HepG2 (cell line): ENCODE measurements around the gene CBX6. TPM values are rescaled to one million over a fixed set of nuclear protein-coding genes. Genes with fewer than 3 reads are reported as not detected.

Experiments used
- ATAC-seq: fragments of 200-7000 bp; cut with Tn5 transposase; 3 replicates; pipeline ENCODE4 v1.9.1; 2020; ENCODE audit warnings: mild to moderate bottlenecking, moderate library complexity
- BruUV-seq: library from RNA; stranded (reverse); fragments of 400-500 nt; replicated peaks from 2 replicates; lab custom pipeline; 2021; lab: Mats Ljungman, UMichigan
- CTCF ChIA-PET: fragments of 300-600 bp; formaldehyde crosslinking; extraction: SDS; loops from one replicate; lab custom pipeline; 2021; ENCODE audit warnings: low total read pairs, inconsistent platforms, low intra/inter-chr PET ratio; lab: Yijun Ruan, JAX
- POLR2A ChIA-PET: fragments of 350-600 bp; sonication (Branson Sonifier 250); formaldehyde crosslinking; loops from one replicate; lab custom pipeline; 2020; ENCODE audit warnings: antibody characterized with exemption, inconsistent platforms; lab: Yijun Ruan, JAX
- DNase-seq: peaks from one replicate; pipeline ENCODE4 v3.0.0-alpha.2; 2015; ENCODE audit warnings: low spot score
- FAIRE-seq: peaks from 3 replicates; lab custom pipeline; 2011; peaks lifted over from hg19 to GRCh38; lab: Jason Lieb, UNC
- H2AFZ ChIP-seq: one replicate; pipeline ENCODE4 v1.6.1; 2011; ENCODE audit warnings: low read length, inconsistent platforms
- H3K27ac ChIP-seq: fragments of 300-600 bp; 3 replicates; pipeline ENCODE4 v1.8.0; 2011; ENCODE audit warnings: mixed run types, mild to moderate bottlenecking, mixed read lengths, low read length, inconsistent platforms; ENCODE audit not compliant: insufficient read depth; ENCODE audit errors: extremely low read length
- H3K27me3 ChIP-seq, 2 experiments: fragments of 200-600 bp in 1 of 2; 2 replicates in 1 of 2; 3 replicates in 1 of 2; pipeline versions ENCODE4 v1.6.0 to v1.8.0; 2011; ENCODE audit warnings: low read length in 2 of 2, mild to moderate bottlenecking in 2 of 2, moderate library complexity in 2 of 2, inconsistent platforms in 1 of 2; ENCODE audit not compliant: insufficient read depth in 2 of 2, control insufficient read depth in 1 of 2
- H3K36me3 ChIP-seq, 2 experiments: fragments of 200-600 bp in 1 of 2; replicated peaks in 1 of 2; 2 replicates in 1 of 2; 3 replicates in 1 of 2; pipeline versions ENCODE4 v1.5.1 to v1.8.0; 2011; ENCODE audit warnings: low read length in 2 of 2, inconsistent platforms in 1 of 2; ENCODE audit not compliant: insufficient read depth in 2 of 2, control insufficient read depth in 1 of 2
- H3K4me1 ChIP-seq: 2 replicates; pipeline ENCODE4 v1.5.1; 2012; ENCODE audit warnings: low read length, inconsistent platforms; ENCODE audit not compliant: insufficient read depth
- H3K4me2 ChIP-seq: 2 replicates; pipeline ENCODE4 v1.6.0; 2011; ENCODE audit warnings: low read depth, low read length, inconsistent platforms
- H3K4me3 ChIP-seq, 3 experiments: fragments of 200-600 bp in 1 of 3; sonication (generic), shearing (Covaris generic) in 1 of 3; replicated peaks in 1 of 3; 2 replicates each; pipeline ENCODE4 v1.5.1; 2011 to 2016; ENCODE audit warnings: low read length in 3 of 3, inconsistent platforms in 2 of 3, low read depth in 2 of 3, mild to moderate bottlenecking in 2 of 3, control low read depth in 1 of 3, mixed read lengths in 1 of 3; ENCODE audit not compliant: insufficient read depth in 1 of 3
- H3K79me2 ChIP-seq: one replicate; pipeline ENCODE4 v1.6.1; 2011; ENCODE audit warnings: low read length, inconsistent platforms; ENCODE audit not compliant: insufficient read depth
- H3K9ac ChIP-seq: 2 replicates; pipeline ENCODE4 v1.6.0; 2011; ENCODE audit warnings: mild to moderate bottlenecking, low read depth, low read length, inconsistent platforms; ENCODE audit not compliant: insufficient read depth
- H3K9me3 ChIP-seq: 2 replicates; pipeline ENCODE4 v1.5.1; 2012; ENCODE audit warnings: mild to moderate bottlenecking, low read length
- H4K20me1 ChIP-seq: 2 replicates; pipeline ENCODE4 v1.6.0; 2011; ENCODE audit warnings: inconsistent platforms, mild to moderate bottlenecking, low read length, moderate library complexity; ENCODE audit not compliant: insufficient read depth
- IKZF5 ChIP-seq: IDR thresholded peaks from 2 replicates; pipeline ENCODE4 v1.6.1; 2018; ENCODE audit warnings: missing genetic modification reagents, mild to moderate bottlenecking, missing compliant biosample characterization
- MAZ ChIP-seq, 2 experiments: sonication (generic) in 1 of 2; formaldehyde crosslinking in 1 of 2; IDR thresholded peaks; 2 replicates each; pipeline versions ENCODE4 v1.5.0 to v1.6.1; 2012 to 2020; ENCODE audit warnings: low read depth in 2 of 2, mild to moderate bottlenecking in 2 of 2, borderline replicate concordance in 1 of 2, improper control_type of control experiment in 1 of 2, low read length in 1 of 2, missing genetic modification reagents in 1 of 2, moderate library complexity in 1 of 2
- MED8 ChIP-seq: sonication (generic); formaldehyde crosslinking; IDR thresholded peaks from 2 replicates; pipeline ENCODE4 v1.8.1; 2023; ENCODE audit warnings: mild to moderate bottlenecking, missing genetic modification reagents; ENCODE audit not compliant: insufficient replicate concordance
- MEF2D ChIP-seq: sonication (generic); formaldehyde crosslinking; IDR thresholded peaks from 2 replicates; pipeline ENCODE4 v1.5.1; 2020; ENCODE audit warnings: mild to moderate bottlenecking, missing genetic modification reagents
- PCBP1 ChIP-seq: fragments of 200-400 bp; formaldehyde crosslinking; IDR thresholded peaks from 2 replicates; pipeline ENCODE4 v1.6.1; 2017; ENCODE audit warnings: mild to moderate bottlenecking, low read depth, low read length, borderline replicate concordance
- PHF21A ChIP-seq: sonication (generic); formaldehyde crosslinking; IDR thresholded peaks from 2 replicates; pipeline ENCODE4 v1.5.0; 2020; ENCODE audit warnings: mild to moderate bottlenecking, missing genetic modification reagents
- PPARG ChIP-seq: conservative IDR thresholded peaks from 2 replicates; pipeline ENCODE4 v1.6.1; 2016; ENCODE audit warnings: missing biosample characterization, missing genetic modification reagents
- SETDB1 ChIP-seq: sonication (generic); formaldehyde crosslinking; IDR thresholded peaks from 2 replicates; pipeline ENCODE4 v1.5.1; 2020; ENCODE audit warnings: missing genetic modification reagents, mild to moderate bottlenecking, borderline replicate concordance
- ZKSCAN1 ChIP-seq: fragments of 150-350 bp; IDR thresholded peaks from 2 replicates; pipeline ENCODE4 v1.6.1; 2014; ENCODE audit warnings: low read length
- ZNF549 ChIP-seq: sonication (generic); formaldehyde crosslinking; IDR thresholded peaks from 2 replicates; pipeline ENCODE4 v1.5.0; 2020; ENCODE audit warnings: missing genetic modification reagents
- ZNF607 ChIP-seq: sonication (generic); formaldehyde crosslinking; IDR thresholded peaks from 2 replicates; pipeline ENCODE4 v1.5.1; 2020; ENCODE audit warnings: missing genetic modification reagents, mild to moderate bottlenecking, borderline replicate concordance
- WGBS: methylation state at CpG from one replicate; pipeline ENCODE4 v1.1.6; 2017; ENCODE audit warnings: low lambda C conversion rate; 5-methylcytosine and 5-hydroxymethylcytosine counted together
- in situ Hi-C: cut with HindIII; loops from 2 replicates; pipeline ENCODE4 v1.10.0; 2017; ENCODE audit warnings: low pct_unique_long_range_greater_than_20kb; ENCODE audit not compliant: extremely low pct_ligation_motif_present
- intact Hi-C: fragments of 100-400 bp; cut with micrococcal nuclease; formaldehyde crosslinking; loops from one replicate; pipeline ENCODE4 v1.10.0; 2022; ENCODE audit not compliant: unreplicated experiment
- polyA plus RNA-seq, 8 experiments: library from polyadenylated mRNA; depleted of rRNA in 3 of 8; stranded (reverse) in 7 of 8; unstranded in 1 of 8; fragments of >200 nt; fragmentation: Illumina TruSeq in 4 of 8; extraction: Trizol in 4 of 8; gene quantifications; 2 replicates each; pipeline versions ENCODE4 v1.2.1 to v1.2.3, GENCODE V29; 2011 to 2016; ENCODE audit warnings: low read depth in 4 of 8, missing spikeins in 1 of 8, mixed read lengths in 1 of 8; ENCODE audit not compliant: insufficient read depth in 1 of 8
- total RNA-seq, 5 experiments: library from RNA; depleted of rRNA; stranded (reverse); fragments of >200 nt; fragmentation: Illumina TruSeq; extraction: Trizol; gene quantifications; 2 replicates each; pipeline ENCODE4 v1.2.3, GENCODE V29; 2016; ENCODE audit warnings: low read depth in 1 of 5
- TF ChIP-seq, protein P1 (sequence below): sonication (generic); formaldehyde crosslinking; IDR thresholded peaks from 2 replicates; pipeline ENCODE4 v1.5.0; 2020; ENCODE audit warnings: missing genetic modification reagents
- TF ChIP-seq, protein P2 (sequence below): sonication (generic); formaldehyde crosslinking; IDR thresholded peaks from 2 replicates; pipeline ENCODE4 v1.8.0; 2022; ENCODE audit warnings: missing genetic modification reagents, mild to moderate bottlenecking, moderate library complexity, borderline replicate concordance

The CBX6 gene
- total and polyA plus RNA-seq, 2 of the 13 experiments (the other 11 are each of a cell fraction or from before 2014, with no cell fraction given), result 1.7 to 6.5 TPM

- Histone ChIP-seq H3K4me2 (no peak overlapping the region), H3K4me3 (no peak overlapping the region), H3K27ac (no peak overlapping the region), H3K27me3 (peaks cover 2 to 42% of the 10 kb centered on the region in 2 experiments; a peak in 4 of 5 replicates), H3K9me3 (no peaks in the 10 kb centered on the region), H3K9ac (no peak overlapping the region), H3K36me3 (no peaks in the 10 kb centered on the region), H2AFZ (no peak overlapping the region), H3K79me2 (no peaks in the 10 kb centered on the region), H4K20me1 (no peaks in the 10 kb centered on the region), H3K4me1 (no peaks in the 10 kb centered on the region; the same call in 1 of the 2 replicates)
- FAIRE-seq (no peak), ATAC-seq (no peak), DNase-seq (no peak)
- TF ChIP-seq MAZ (IDR thresholded peaks at IDR 0.05; ENCODE audit: borderline replicate concordance, low read depth, low read length) (no peak), MAZ (CRISPR knock-in tag; IDR thresholded peaks at IDR 0.05; ENCODE audit: low read depth) (no peak)
- POLR2A ChIA-PET, result no interaction called here
- CTCF ChIA-PET, result no interaction called here
- in situ Hi-C loops, result loop anchor here (10.0 kb wide), 1 partner anchor 247 kb away; no protein-coding TSS in a partner anchor
- no TSS peak for BruUV-seq
- whole genome bisulfite sequencing, result 11% methylated on average over 4 of the region's 4 CpGs
- intact Hi-C loops, result no loop called here
These were observed 6.0 kb upstream of the CBX6 start for GRCh38 chr22:38878001-38878400.

DNA sequence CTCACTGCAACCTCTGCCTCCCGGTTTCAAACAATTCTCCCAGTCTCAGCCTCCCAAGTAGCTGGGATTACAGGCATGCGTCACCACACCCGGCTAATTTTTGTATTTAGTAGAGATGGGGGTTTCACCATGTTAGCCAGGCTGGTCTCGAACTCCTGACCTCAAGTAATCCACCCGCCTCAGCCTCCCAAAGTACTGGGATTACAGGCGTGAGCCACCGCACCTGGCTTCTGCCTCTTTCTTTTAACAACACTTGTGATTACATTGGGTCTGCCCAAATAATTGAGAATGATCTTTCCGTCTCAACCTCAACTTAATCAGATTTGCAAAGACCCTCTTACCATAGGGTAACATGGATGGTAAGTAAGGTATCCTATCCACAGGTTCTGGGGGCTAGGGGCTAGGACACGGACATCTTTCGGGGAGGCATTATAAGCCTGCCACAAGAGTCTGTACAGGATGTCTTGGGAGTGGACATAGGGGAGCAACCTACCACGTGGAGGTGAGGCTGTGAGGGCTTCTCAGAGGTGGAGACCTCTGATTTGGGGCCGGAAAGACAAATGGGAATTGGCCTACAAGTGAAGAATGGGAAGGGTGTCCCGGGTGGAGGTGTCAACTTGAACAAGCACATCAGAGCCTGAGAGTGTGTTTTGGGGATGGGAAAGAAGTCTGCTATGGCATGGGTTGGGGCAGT is 2.7 kb upstream of the CBX6 start:
- H3K36me3 ChIP-seq, result no peaks in the 10 kb centered on the region; a peak in 1 of 5 replicates
- no peak overlapping the region for H3K27ac ChIP-seq
- ATAC-seq (no peak), DNase-seq (no peak), FAIRE-seq (no peak)
- WGBS, result 56% methylated on average over 13 of the region's 13 CpGs
- H4K20me1 ChIP-seq, result no peaks in the 10 kb centered on the region; the same call in 1 of the 2 replicates
- H3K9me3 ChIP-seq, result no peaks in the 10 kb centered on the region
- ChIA-PET POLR2A (no interaction called here), CTCF (no interaction called here)
- BruUV-seq, result no TSS peak
- H3K27me3 ChIP-seq, result peaks cover 2 to 37% of the 10 kb centered on the region in 2 experiments; a peak in 4 of 5 replicates
- no peak overlapping the region for H3K4me3 ChIP-seq
- intact Hi-C loops, result no loop called here
- H2AFZ ChIP-seq, result no peak overlapping the region
- no peak overlapping the region for H3K9ac ChIP-seq
- no peaks in the 10 kb centered on the region for H3K79me2 ChIP-seq
- H3K4me1 ChIP-seq, result peaks cover 10% of the 10 kb centered on the region
- no peak overlapping the region for H3K4me2 ChIP-seq
- in situ Hi-C loops, result loop anchor here (5.0 to 10.0 kb wide), 2 partner anchors 128 to 250 kb away; no protein-coding TSS in a partner anchor
- TF ChIP-seq, protein P1, sequence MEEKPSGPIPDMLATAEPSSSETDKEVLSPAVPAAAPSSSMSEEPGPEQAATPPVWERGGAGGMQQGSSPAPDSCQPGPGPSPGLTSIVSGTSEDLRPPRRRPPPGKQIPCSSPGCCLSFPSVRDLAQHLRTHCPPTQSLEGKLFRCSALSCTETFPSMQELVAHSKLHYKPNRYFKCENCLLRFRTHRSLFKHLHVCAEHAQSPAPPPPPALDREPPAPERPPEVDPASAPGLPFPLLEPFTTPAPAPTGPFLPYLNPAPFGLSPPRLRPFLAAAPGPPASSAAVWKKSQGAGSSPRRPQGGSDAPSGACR, result no peak
- TF ChIP-seq PPARG (CRISPR knock-in tag), result no peak
- TF ChIP-seq ZKSCAN1, result no peak
- TF ChIP-seq, protein P2, sequence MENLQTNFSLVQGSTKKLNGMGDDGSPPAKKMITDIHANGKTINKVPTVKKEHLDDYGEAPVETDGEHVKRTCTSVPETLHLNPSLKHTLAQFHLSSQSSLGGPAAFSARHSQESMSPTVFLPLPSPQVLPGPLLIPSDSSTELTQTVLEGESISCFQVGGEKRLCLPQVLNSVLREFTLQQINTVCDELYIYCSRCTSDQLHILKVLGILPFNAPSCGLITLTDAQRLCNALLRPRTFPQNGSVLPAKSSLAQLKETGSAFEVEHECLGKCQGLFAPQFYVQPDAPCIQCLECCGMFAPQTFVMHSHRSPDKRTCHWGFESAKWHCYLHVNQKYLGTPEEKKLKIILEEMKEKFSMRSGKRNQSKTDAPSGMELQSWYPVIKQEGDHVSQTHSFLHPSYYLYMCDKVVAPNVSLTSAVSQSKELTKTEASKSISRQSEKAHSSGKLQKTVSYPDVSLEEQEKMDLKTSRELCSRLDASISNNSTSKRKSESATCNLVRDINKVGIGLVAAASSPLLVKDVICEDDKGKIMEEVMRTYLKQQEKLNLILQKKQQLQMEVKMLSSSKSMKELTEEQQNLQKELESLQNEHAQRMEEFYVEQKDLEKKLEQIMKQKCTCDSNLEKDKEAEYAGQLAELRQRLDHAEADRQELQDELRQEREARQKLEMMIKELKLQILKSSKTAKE (CRISPR knock-in tag), result no peak
- TF ChIP-seq ZNF607, result no peak
- TF ChIP-seq MED8 (CRISPR knock-in tag), result no peak
- no peak for TF ChIP-seq PCBP1
- TF ChIP-seq MEF2D, result no peak
- TF ChIP-seq ZNF549, result no peak
- no peak for TF ChIP-seq SETDB1 (CRISPR knock-in tag)
- TF ChIP-seq PHF21A, result no peak
- TF ChIP-seq IKZF5 (CRISPR knock-in tag), result no peak
